Upper lobe of right lung (tissue), 1 donor: Measurements from ENCODE around the gene BEST4. TPM values are rescaled to one million over a fixed set of nuclear protein-coding genes. Genes with fewer than 3 reads are reported as not detected.
A peak's percentile ranks its signal among the peaks of the same experiment; 100 is the strongest.
"Not testable (repeated sequence)": the region's sequence is repeated elsewhere in the genome, so short reads cannot be mapped to it uniquely, and the experiment has no call there.

ENCODE experiments used
- ATAC-seq: fragments of 200-7000 bp; cut with Tn5 transposase; one replicate; pipeline ENCODE4 v1.9.1; 2020; ENCODE audit warnings: mild to moderate bottlenecking, moderate library complexity
- DNase-seq: peaks from one replicate; pipeline ENCODE4 v3.0.0-alpha.2; 2020
- H3K27ac ChIP-seq: fragments of 200-600 bp; one replicate; pipeline ENCODE4 v1.8.0; 2022
- H3K27me3 ChIP-seq: fragments of 200-600 bp; one replicate; pipeline ENCODE4 v1.8.0; 2022; ENCODE audit warnings: mild to moderate bottlenecking
- H3K36me3 ChIP-seq: fragments of 200-600 bp; one replicate; pipeline ENCODE4 v1.8.0; 2022
- H3K4me1 ChIP-seq: fragments of 200-600 bp; one replicate; pipeline ENCODE4 v1.8.0; 2022
- H3K4me3 ChIP-seq: fragments of 200-600 bp; one replicate; pipeline ENCODE4 v1.8.0; 2022; ENCODE audit warnings: mild to moderate bottlenecking
- H3K9me3 ChIP-seq: fragments of 200-600 bp; one replicate; pipeline ENCODE4 v1.8.0; 2022
- intact Hi-C: fragments of 100-400 bp; cut with DNase I; formaldehyde crosslinking; loops from one replicate; pipeline ENCODE4 v1.11.0; 2022
- total RNA-seq: library from RNA; stranded (reverse); fragmentation: NEBNext Ultra II Directional; extraction: Animal tissue kit (Norgen Biotek cat#: 25700); gene quantifications from one replicate; pipeline ENCODE4 v1.2.1, GENCODE V29; 2021
- TF ChIP-seq, protein P1 (sequence below): fragments of 200-600 bp; IDR thresholded peaks from one replicate; pipeline ENCODE4 v1.8.0; 2022; ENCODE audit warnings: antibody characterized with exemption
- donor health status: DM: no; HTN: yes; CAD: no; lungs with severe emphysema.

BEST4 gene
- total RNA-seq, 1 donor from 2014 or later = not detected

DNA sequence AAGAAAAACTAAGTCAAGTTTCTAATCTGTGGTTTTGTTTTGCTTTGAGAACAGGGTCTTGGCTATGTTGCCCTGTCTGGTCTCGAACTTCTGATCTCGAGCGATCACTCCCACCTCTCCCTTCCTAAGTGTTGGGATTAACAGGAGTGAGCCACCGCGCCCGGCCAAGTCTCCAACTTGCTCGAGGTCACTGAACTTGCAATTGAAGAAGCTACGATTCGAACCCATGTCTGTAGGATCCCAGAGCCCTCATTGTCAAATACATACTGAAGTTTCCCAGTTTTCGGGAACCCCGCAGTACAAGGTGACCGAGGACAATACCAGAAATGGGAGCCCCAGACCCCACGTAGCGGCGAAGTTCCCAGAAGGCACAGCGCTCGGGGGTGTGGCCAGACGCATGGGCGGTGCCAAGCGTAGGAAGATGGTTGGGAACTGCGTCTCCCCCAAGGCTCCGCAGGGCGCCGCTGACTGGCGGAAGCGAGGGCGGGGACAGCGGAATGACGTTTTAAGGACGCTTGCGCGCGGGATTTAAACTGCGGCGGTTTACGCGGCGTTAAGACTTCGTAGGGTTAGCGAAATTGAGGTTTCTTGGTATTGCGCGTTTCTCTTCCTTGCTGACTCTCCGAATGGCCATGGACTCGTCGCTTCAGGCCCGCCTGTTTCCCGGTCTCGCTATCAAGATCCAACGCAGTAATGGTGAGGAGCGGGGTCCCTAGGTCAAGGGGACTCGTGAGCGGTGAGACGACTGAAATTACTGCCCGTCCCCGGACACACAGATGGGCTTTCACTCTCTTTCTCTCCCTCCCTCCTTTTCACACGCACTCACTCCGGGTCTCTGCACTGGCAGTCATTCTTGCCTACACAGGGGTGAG, 48.4 kb downstream of the BEST4 start, which contains the start of gene KIF2C:
Gene KIF2C, plus strand, starts transcription at position 531 of the 872 bp plus-strand sequence. Its CDS starts 96 bp downstream, at position 627.
- DNase-seq (peak; percentile 99), ATAC-seq (peak; percentile 100)
- H3K4me1 ChIP-seq = no peaks in the 10 kb centered on the region
- TF ChIP-seq, protein P1, sequence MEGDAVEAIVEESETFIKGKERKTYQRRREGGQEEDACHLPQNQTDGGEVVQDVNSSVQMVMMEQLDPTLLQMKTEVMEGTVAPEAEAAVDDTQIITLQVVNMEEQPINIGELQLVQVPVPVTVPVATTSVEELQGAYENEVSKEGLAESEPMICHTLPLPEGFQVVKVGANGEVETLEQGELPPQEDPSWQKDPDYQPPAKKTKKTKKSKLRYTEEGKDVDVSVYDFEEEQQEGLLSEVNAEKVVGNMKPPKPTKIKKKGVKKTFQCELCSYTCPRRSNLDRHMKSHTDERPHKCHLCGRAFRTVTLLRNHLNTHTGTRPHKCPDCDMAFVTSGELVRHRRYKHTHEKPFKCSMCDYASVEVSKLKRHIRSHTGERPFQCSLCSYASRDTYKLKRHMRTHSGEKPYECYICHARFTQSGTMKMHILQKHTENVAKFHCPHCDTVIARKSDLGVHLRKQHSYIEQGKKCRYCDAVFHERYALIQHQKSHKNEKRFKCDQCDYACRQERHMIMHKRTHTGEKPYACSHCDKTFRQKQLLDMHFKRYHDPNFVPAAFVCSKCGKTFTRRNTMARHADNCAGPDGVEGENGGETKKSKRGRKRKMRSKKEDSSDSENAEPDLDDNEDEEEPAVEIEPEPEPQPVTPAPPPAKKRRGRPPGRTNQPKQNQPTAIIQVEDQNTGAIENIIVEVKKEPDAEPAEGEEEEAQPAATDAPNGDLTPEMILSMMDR = peak; percentile 18
- no peaks in the 10 kb centered on the region for H3K9me3 ChIP-seq
- peak within 1 kb of the TSS; percentile 89 for H3K27ac ChIP-seq
- no peaks in the 10 kb centered on the region for H3K36me3 ChIP-seq
- H3K27me3 ChIP-seq = no peaks in the 10 kb centered on the region
- H3K4me3 ChIP-seq = peak within 1 kb of the TSS; percentile 64
- intact Hi-C loops = no loop called here

DNA sequence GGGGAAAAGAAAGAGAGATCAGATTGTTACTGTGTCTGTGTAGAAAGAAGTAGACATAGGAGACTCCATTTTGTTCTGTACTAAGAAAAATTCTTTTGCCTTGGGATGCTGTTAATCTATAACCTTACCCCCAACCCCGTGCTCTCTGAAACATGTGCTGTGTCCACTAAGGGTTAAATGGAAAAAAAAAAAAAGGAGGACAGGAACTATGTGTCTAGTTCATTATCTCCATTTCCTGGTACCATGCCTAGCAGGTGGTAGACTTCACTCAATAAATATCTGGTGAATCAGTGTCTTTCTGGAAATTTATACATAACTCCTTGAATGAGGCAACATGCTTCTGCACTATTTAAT, 49.0 kb downstream of the BEST4 start:
- H3K9me3 ChIP-seq, H3K4me1 ChIP-seq, DNase-seq, H3K36me3 ChIP-seq, ATAC-seq, H3K27me3 ChIP-seq, intact Hi-C loops: not testable (repeated sequence)
- Histone ChIP-seq H3K4me3 (peak overlapping the region; percentile 64), H3K27ac (peak overlapping the region; percentile 89)

DNA sequence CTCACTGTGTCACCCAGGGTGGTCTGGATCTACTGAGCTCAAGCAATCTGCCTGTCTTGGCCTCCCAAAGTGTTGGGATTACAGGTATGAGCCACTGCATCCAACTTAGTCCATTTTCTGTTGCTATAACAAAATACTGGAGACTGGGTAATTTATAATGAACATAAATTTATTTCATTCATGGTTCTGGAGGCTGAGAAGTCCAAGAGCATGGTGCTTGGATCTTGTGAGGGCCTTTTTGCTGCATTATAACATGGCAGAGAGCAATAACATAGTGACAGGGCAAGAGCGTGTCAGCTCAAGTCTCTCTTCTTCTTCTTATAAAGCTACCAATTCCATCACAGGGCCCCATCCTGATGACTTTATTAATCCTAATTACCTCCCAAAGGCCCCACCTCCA, 52.0 kb downstream of the BEST4 start:
- intact Hi-C loops = no loop called here

DNA sequence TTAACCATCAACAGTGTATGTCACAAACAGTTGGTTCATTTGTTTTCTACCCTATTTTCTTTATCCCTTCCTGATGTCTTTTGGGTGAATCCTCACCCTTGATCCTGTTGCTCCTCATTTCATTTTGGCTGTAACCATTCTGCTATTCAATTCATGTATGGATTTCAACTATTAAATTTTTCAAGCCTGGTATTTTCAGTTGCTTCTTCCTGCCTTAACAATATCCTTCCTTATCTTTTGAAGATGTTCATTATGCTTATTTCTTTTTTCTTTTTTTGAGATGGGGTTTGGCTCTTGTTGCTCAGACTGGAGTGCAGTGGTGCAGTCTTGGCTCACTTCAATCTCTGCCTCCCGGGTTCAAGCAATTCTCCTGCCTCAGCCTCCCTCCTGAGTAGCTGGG, 54.2 kb downstream of the BEST4 start:
- Histone ChIP-seq H3K4me1 (peaks cover 14% of the 10 kb centered on the region), H3K9me3 (no peaks in the 10 kb centered on the region), H3K27me3 (no peaks in the 10 kb centered on the region), H3K4me3 (no peak overlapping the region), H3K36me3 (no peaks in the 10 kb centered on the region), H3K27ac (peak overlapping the region; percentile 30)
- ATAC-seq (no peak), DNase-seq (no peak)
- TF ChIP-seq, protein P1 = no peak
- intact Hi-C loops = no loop called here

More for the DNA sequence above, 52.0 kb downstream of the BEST4 start:
- Histone ChIP-seq H3K36me3 (no peaks in the 10 kb centered on the region), H3K4me1 (no peaks in the 10 kb centered on the region), H3K9me3 (no peaks in the 10 kb centered on the region), H3K4me3 (no peak overlapping the region), H3K27ac (no peak overlapping the region), H3K27me3 (no peaks in the 10 kb centered on the region)
- DNase-seq = no peak
- TF ChIP-seq, protein P1 = no peak
- no peak for ATAC-seq

Other genes starting within 250 kb of the BEST4 start
- gene TMEM53, start 113.7 kb downstream of the BEST4 start, total RNA-seq = 13.9 TPM
- 5.9 TPM for gene ARMH1, start 113.5 kb downstream of the BEST4 start, total RNA-seq
- gene RNU5D-1, start 57.0 kb downstream of the BEST4 start, total RNA-seq = not detected
- gene KIF2C, start 48.3 kb downstream of the BEST4 start, total RNA-seq = 0.93 TPM
- 1,338 TPM for gene RPS8, start 12.6 kb downstream of the BEST4 start, total RNA-seq
- 38.8 TPM for gene PLK3, start 12.2 kb upstream of the BEST4 start, total RNA-seq
- not detected for gene DYNLT4, start 19.2 kb upstream of the BEST4 start, total RNA-seq
- 9.2 TPM for gene BTBD19, start 20.4 kb upstream of the BEST4 start, total RNA-seq
- gene PTCH2, start 55.1 kb upstream of the BEST4 start, total RNA-seq = 0.64 TPM
- 22.6 TPM for gene EIF2B3, start 198.4 kb upstream of the BEST4 start, total RNA-seq
- 43.6 TPM for gene HECTD3, start 223.2 kb upstream of the BEST4 start, total RNA-seq
- 51.4 TPM for gene UROD, start 224.1 kb upstream of the BEST4 start, total RNA-seq